Thymus (tissue), 14 donors: ENCODE measurements around the gene RNF115. TPM values are rescaled to one million over a fixed set of nuclear protein-coding genes. Genes with fewer than 3 reads are reported as not detected.

Experiments
- DNase-seq, 9 donors: peaks; one replicate each; pipeline ENCODE4 v3.0.0-alpha.2; 2013; ENCODE audit warnings: low spot score in 9 of 9, low read depth in 6 of 9, missing footprints in 1 of 9
- H3K27ac ChIP-seq, 2 donors: one replicate each; pipeline ENCODE4 v1.5.1; 2013; ENCODE audit warnings: control low read depth in 1 of 2, low read depth in 1 of 2, low read length in 1 of 2, mild to moderate bottlenecking in 1 of 2, moderate library complexity in 1 of 2
- H3K27me3 ChIP-seq, 2 donors: one replicate each; pipeline ENCODE4 v1.5.1; 2013; ENCODE audit warnings: low read length in 1 of 2; ENCODE audit not compliant: control insufficient read depth in 2 of 2, insufficient read depth in 1 of 2
- H3K36me3 ChIP-seq, 2 donors: one replicate each; pipeline ENCODE4 v1.5.1; 2013; ENCODE audit warnings: low read length in 1 of 2, mild to moderate bottlenecking in 1 of 2, moderate library complexity in 1 of 2; ENCODE audit not compliant: control insufficient read depth in 2 of 2, insufficient read depth in 2 of 2
- H3K4me1 ChIP-seq, 2 donors: one replicate each; pipeline ENCODE4 v1.5.1; 2013; ENCODE audit warnings: low read length in 2 of 2; ENCODE audit not compliant: control insufficient read depth in 2 of 2, insufficient read depth in 2 of 2
- H3K4me3 ChIP-seq, 2 donors: one replicate each; pipeline ENCODE4 v1.5.1; 2013; ENCODE audit warnings: low read length in 2 of 2, control low read depth in 1 of 2, mild to moderate bottlenecking in 1 of 2
- H3K9me3 ChIP-seq, 2 donors: one replicate each; pipeline ENCODE4 v1.5.1; 2013; ENCODE audit warnings: low read length in 1 of 2, mild to moderate bottlenecking in 1 of 2; ENCODE audit not compliant: control insufficient read depth in 2 of 2, insufficient read depth in 1 of 2
- WGBS: extraction: QIAGEN DNeasy Blood & Tissue Kit; methylation state at CpG from one replicate; pipeline ENCODE4 v1.1.7; 2013; 5-methylcytosine and 5-hydroxymethylcytosine counted together
- long read RNA-seq, 10 donors: transcript quantifications; one replicate each; lab custom pipeline, GENCODE V29; 2026
- polyA plus RNA-seq: library from polyadenylated mRNA; stranded (reverse); fragments of 200-250 nt; gene quantifications from one replicate; pipeline ENCODE4 v1.2.3, GENCODE V29; 2013
- total RNA-seq: library from RNA; stranded (reverse); fragments of 120-200 nt; gene quantifications from one replicate; pipeline ENCODE4 v1.2.4, GENCODE V29; 2013
- donor health status: healthy.

The RNF115 gene
- total RNA-seq = 8.8 TPM
- 12.3 TPM for polyA plus RNA-seq
- long read RNA-seq, donor 1, full-length matches to known transcripts = 1 of 1 reads
- long read RNA-seq, donor 1, partial matches to known transcripts = 0 of 1 reads
- long read RNA-seq, donor 1, other reads (novel, unspliced or antisense) = 0 of 1 reads
- long read RNA-seq, donor 2, full-length matches to known transcripts = 22 of 36 reads
- long read RNA-seq, donor 2, partial matches to known transcripts = 14 of 36 reads
- long read RNA-seq, donor 2, other reads (novel, unspliced or antisense) = 0 of 36 reads
- long read RNA-seq, donor 3, full-length matches to known transcripts = 8 of 8 reads
- long read RNA-seq, donor 3, partial matches to known transcripts = 0 of 8 reads
- long read RNA-seq, donor 3, other reads (novel, unspliced or antisense) = 0 of 8 reads
- long read RNA-seq, donor 4, full-length matches to known transcripts = 5 of 5 reads
- long read RNA-seq, donor 4, partial matches to known transcripts = 0 of 5 reads
- long read RNA-seq, donor 4, other reads (novel, unspliced or antisense) = 0 of 5 reads
- long read RNA-seq, donor 5, full-length matches to known transcripts = 10 of 15 reads
- long read RNA-seq, donor 5, partial matches to known transcripts = 5 of 15 reads
- long read RNA-seq, donor 5, other reads (novel, unspliced or antisense) = 0 of 15 reads
- long read RNA-seq, donor 6, full-length matches to known transcripts = 9 of 9 reads
- long read RNA-seq, donor 6, partial matches to known transcripts = 0 of 9 reads
- long read RNA-seq, donor 6, other reads (novel, unspliced or antisense) = 0 of 9 reads
- long read RNA-seq, donor 7, full-length matches to known transcripts = 10 of 10 reads
- long read RNA-seq, donor 7, partial matches to known transcripts = 0 of 10 reads
- long read RNA-seq, donor 7, other reads (novel, unspliced or antisense) = 0 of 10 reads
- long read RNA-seq, donor 8, full-length matches to known transcripts = 6 of 11 reads
- long read RNA-seq, donor 8, partial matches to known transcripts = 5 of 11 reads
- long read RNA-seq, donor 8, other reads (novel, unspliced or antisense) = 0 of 11 reads
- long read RNA-seq, donor 9, full-length matches to known transcripts = 3 of 3 reads
- long read RNA-seq, donor 9, partial matches to known transcripts = 0 of 3 reads
- long read RNA-seq, donor 9, other reads (novel, unspliced or antisense) = 0 of 3 reads
- long read RNA-seq, donor 10, full-length matches to known transcripts = 8 of 8 reads
- long read RNA-seq, donor 10, partial matches to known transcripts = 0 of 8 reads
- long read RNA-seq, donor 10, other reads (novel, unspliced or antisense) = 0 of 8 reads

GRCh38 chr1:145823565-145824498 lies at the start of gene RNF115, which contains the start of gene POLR3C:
Gene RNF115, minus strand, starts transcription at chr1:145824095. Its CDS starts 222 bp downstream, at chr1:145823873.
Gene POLR3C, plus strand, starts transcription at chr1:145824200. Its CDS starts 1,577 bp downstream, at chr1:145825777.
- H3K4me1 ChIP-seq = peaks cover 0 to 2% of the 10 kb centered on the region in 2 donors
- H3K4me3 ChIP-seq = peak within 1 kb of the TSS; percentile 88 to 89
- DNase-seq = peak in 8 of 9 donors; percentile 51 to 94 (median 86)
- peak within 1 kb of the TSS; percentile 71 to 91 for H3K27ac ChIP-seq
- H3K9me3 ChIP-seq = no peaks in the 10 kb centered on the region
- H3K36me3 ChIP-seq = peaks cover 16 to 26% of the 10 kb centered on the region in 2 donors
- no peaks in the 10 kb centered on the region for H3K27me3 ChIP-seq
- 1% methylated on average over 89 of the region's 89 CpGs for WGBS

GRCh38 chr1:145871994-145872924 lies 48.4 kb upstream of the RNF115 start:
- Histone ChIP-seq H3K36me3 (no peaks in the 10 kb centered on the region), H3K27ac (peak overlapping the region in 1 of 2 donors; percentile 66), H3K4me3 (peak overlapping the region; percentile 19 to 46), H3K4me1 (peaks cover 9 to 12% of the 10 kb centered on the region in 2 donors), H3K9me3 (no peaks in the 10 kb centered on the region), H3K27me3 (peaks cover 0 to 43% of the 10 kb centered on the region in 2 donors)
- DNase-seq = peak in 4 of 9 donors; percentile 25 to 66 (median 30)
- 30% methylated on average over 47 of the region's 47 CpGs for WGBS

GRCh38 chr1:145868232-145868631 lies 44.3 kb upstream of the RNF115 start:
- Histone ChIP-seq H3K27me3 (peaks cover 0 to 39% of the 10 kb centered on the region in 2 donors), H3K4me3 (no peak overlapping the region), H3K27ac (no peak overlapping the region), H3K9me3 (no peaks in the 10 kb centered on the region), H3K4me1 (peaks cover 9 to 12% of the 10 kb centered on the region in 2 donors), H3K36me3 (no peaks in the 10 kb centered on the region)
- 96% methylated on average over 4 of the region's 4 CpGs for WGBS
- no peak for DNase-seq

- no peak for DNase-seq
- 93% methylated on average over 5 of the region's 5 CpGs for WGBS
These were observed 39.6 kb upstream of the RNF115 start for GRCh38 chr1:145863282-145864018.

GRCh38 chr1:145859491-145860023 lies 35.7 kb upstream of the RNF115 start:
- peak in 8 of 9 donors; percentile 23 to 80 (median 58) for DNase-seq
- H3K4me3 ChIP-seq = peak overlapping the region; percentile 90 to 91
- peaks cover 0 to 3% of the 10 kb centered on the region in 2 donors for H3K9me3 ChIP-seq
- under 1% methylated on average over 41 of the region's 41 CpGs for WGBS
- peaks cover 15 to 19% of the 10 kb centered on the region in 2 donors for H3K36me3 ChIP-seq
- peak overlapping the region; percentile 91 to 97 for H3K27ac ChIP-seq
- H3K27me3 ChIP-seq = peaks cover 0 to 8% of the 10 kb centered on the region in 2 donors
- H3K4me1 ChIP-seq = peaks cover 3 to 13% of the 10 kb centered on the region in 2 donors

More at GRCh38 chr1:145863282-145864018, 39.6 kb upstream of the RNF115 start:
- H3K27me3 ChIP-seq = peaks cover 0 to 18% of the 10 kb centered on the region in 2 donors
- H3K9me3 ChIP-seq = no peaks in the 10 kb centered on the region
- no peak overlapping the region for H3K4me3 ChIP-seq
- H3K36me3 ChIP-seq = no peaks in the 10 kb centered on the region
- peak overlapping the region in 1 of 2 donors; percentile 17 for H3K27ac ChIP-seq
- H3K4me1 ChIP-seq = peaks cover 0 to 4% of the 10 kb centered on the region in 2 donors

- H3K36me3 ChIP-seq = peaks cover 20 to 25% of the 10 kb centered on the region in 2 donors
- peaks cover 0 to 7% of the 10 kb centered on the region in 2 donors for H3K27me3 ChIP-seq
- under 1% methylated on average over 42 of the region's 42 CpGs for WGBS
- peaks cover 3 to 13% of the 10 kb centered on the region in 2 donors for H3K4me1 ChIP-seq
- peaks cover 0 to 3% of the 10 kb centered on the region in 2 donors for H3K9me3 ChIP-seq
- H3K4me3 ChIP-seq = peak within 1 kb of the TSS; percentile 90 to 91
- peak in 8 of 9 donors; percentile 55 to 93 (median 83) for DNase-seq
- peak within 1 kb of the TSS; percentile 91 to 97 for H3K27ac ChIP-seq
These were observed 35.1 kb upstream of the RNF115 start, which contains the start of gene PIAS3 for GRCh38 chr1:145858901-145859490. Gene PIAS3, minus strand, starts transcription at chr1:145859081. Its CDS starts 91 bp downstream, at chr1:145858990.
